Activated B cell treated with CpG ODN at 0.5 μM for 24 hours (primary cell): ENCODE results near the gene PPP1R7. TPM values are rescaled to one million over a fixed set of nuclear protein-coding genes. Genes with fewer than 3 reads are reported as not detected.

Experiments
- ATAC-seq: fragments of 200-7000 bp; cut with Tn5 transposase; one replicate; pipeline ENCODE4 v1.10.0; 2021; ENCODE audit warnings: low read depth, mild to moderate bottlenecking, moderate library complexity
- CTCF ChIA-PET: fragments of 350-600 bp; sonication (Branson Sonifier 250); formaldehyde crosslinking; loops from one replicate; lab custom pipeline; 2021; ENCODE audit warnings: antibody characterized with exemption; lab: Charles Lee
- POLR2A ChIA-PET: fragments of 350-600 bp; sonication (Branson Sonifier 250); formaldehyde crosslinking; loops from one replicate; lab custom pipeline; 2021; ENCODE audit warnings: antibody characterized with exemption; lab: Charles Lee
- DNase-seq: peaks from one replicate; pipeline ENCODE4 v3.0.0; 2022
- H3K27ac Mint-ChIP-seq: one replicate; pipeline ENCODE4 v1.8.0; 2020; ENCODE audit warnings: mixed read lengths
- H3K27me3 Mint-ChIP-seq: one replicate; pipeline ENCODE4 v1.8.0; 2021; ENCODE audit warnings: mixed read lengths
- H3K36me3 Mint-ChIP-seq: one replicate; pipeline ENCODE4 v1.8.0; 2021; ENCODE audit warnings: low read depth, mixed read lengths
- H3K4me1 Mint-ChIP-seq: one replicate; pipeline ENCODE4 v1.8.0; 2021; ENCODE audit warnings: mixed read lengths
- H3K4me3 Mint-ChIP-seq: one replicate; pipeline ENCODE4 v1.8.0; 2020; ENCODE audit warnings: mild to moderate bottlenecking, mixed read lengths
- H3K9me3 Mint-ChIP-seq: one replicate; pipeline ENCODE4 v1.8.0; 2020; ENCODE audit warnings: mixed read lengths
- CTCF ChIP-seq: fragments of 200-600 bp; IDR thresholded peaks from one replicate; pipeline ENCODE4 v1.8.0; 2022; ENCODE audit warnings: antibody characterized with exemption, mild to moderate bottlenecking
- intact Hi-C: fragments of 100-400 bp; cut with micrococcal nuclease; formaldehyde crosslinking; loops from one replicate; pipeline ENCODE4 v1.15.1; 2024
- total RNA-seq: library from RNA; stranded (reverse); gene quantifications from 2 replicates; pipeline ENCODE4 v1.2.3, GENCODE V29; 2022

The PPP1R7 gene
- total RNA-seq, 1 donor from 2014 or later: 72.0 TPM

- intact Hi-C loops: no loop called here
- DNase-seq (no peak), ATAC-seq (no peak)
- H3K36me3 Mint-ChIP-seq: peaks cover 51% of the 10 kb centered on the region
- ChIA-PET POLR2A (no interaction called here), CTCF (no interaction called here)
- no peaks in the 10 kb centered on the region for H3K27me3 Mint-ChIP-seq
- no peak for TF ChIP-seq CTCF
- no peak overlapping the region for H3K27ac Mint-ChIP-seq
- no peaks in the 10 kb centered on the region for H3K9me3 Mint-ChIP-seq
- no peak overlapping the region for H3K4me3 Mint-ChIP-seq
- peaks cover 44% of the 10 kb centered on the region for H3K4me1 Mint-ChIP-seq
Measured at GRCh38 chr2:241131531-241131930, 18.7 kb upstream of the PPP1R7 start.

- CTCF ChIA-PET: no interaction called here
- peaks cover 52% of the 10 kb centered on the region for H3K36me3 Mint-ChIP-seq
- peak overlapping the region; percentile 76 for H3K27ac Mint-ChIP-seq
- H3K4me3 Mint-ChIP-seq: no peak overlapping the region
- H3K4me1 Mint-ChIP-seq: peaks cover 31% of the 10 kb centered on the region
- POLR2A ChIA-PET: interaction anchor here (0.6 to 1.5 kb wide), 5 partner anchors 17 to 219 kb away, joined by 3 to 8 read pairs (median 6); partner anchors contain the start of genes MTERF4 and PASK
- DNase-seq (no peak), ATAC-seq (peak; percentile 13)
- intact Hi-C loops: no loop called here
- no peaks in the 10 kb centered on the region for H3K9me3 Mint-ChIP-seq
- no peaks in the 10 kb centered on the region for H3K27me3 Mint-ChIP-seq
- no peak for TF ChIP-seq CTCF
Measured at GRCh38 chr2:241132538-241133435, 17.5 kb upstream of the PPP1R7 start.

DNA sequence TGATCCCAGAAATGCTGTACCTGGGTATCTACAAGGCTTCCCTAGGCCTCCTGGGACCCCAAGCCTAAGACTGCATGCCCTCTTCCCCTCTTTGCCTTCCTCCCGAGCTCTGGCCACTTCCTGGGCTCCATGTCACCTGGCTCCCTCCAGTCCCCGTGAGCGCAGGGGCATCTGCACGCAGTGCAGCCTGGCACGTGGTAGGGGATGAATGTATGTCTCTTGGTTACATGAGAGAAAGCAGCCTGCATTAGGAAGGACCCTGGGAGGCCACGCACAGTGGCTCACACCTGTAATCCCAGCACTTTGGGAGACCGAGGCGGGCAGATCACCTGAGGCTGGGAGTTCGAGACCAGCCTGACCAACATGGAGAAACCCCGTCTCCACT lies 16.8 kb upstream of the PPP1R7 start:
- ChIA-PET POLR2A (interaction anchor here (0.8 to 1.5 kb wide), 3 partner anchors 16 to 33 kb away, joined by 3 to 8 read pairs (median 6); partner anchors contain the start of gene PASK), CTCF (no interaction called here)
- Mint-ChIP-seq H3K27me3 (no peaks in the 10 kb centered on the region), H3K9me3 (no peaks in the 10 kb centered on the region), H3K4me3 (no peak overlapping the region), H3K27ac (no peak overlapping the region), H3K36me3 (peaks cover 53% of the 10 kb centered on the region), H3K4me1 (peaks cover 25% of the 10 kb centered on the region)
- no peak for TF ChIP-seq CTCF
- intact Hi-C loops: no loop called here
- ATAC-seq: no peak
- DNase-seq: no peak

DNA sequence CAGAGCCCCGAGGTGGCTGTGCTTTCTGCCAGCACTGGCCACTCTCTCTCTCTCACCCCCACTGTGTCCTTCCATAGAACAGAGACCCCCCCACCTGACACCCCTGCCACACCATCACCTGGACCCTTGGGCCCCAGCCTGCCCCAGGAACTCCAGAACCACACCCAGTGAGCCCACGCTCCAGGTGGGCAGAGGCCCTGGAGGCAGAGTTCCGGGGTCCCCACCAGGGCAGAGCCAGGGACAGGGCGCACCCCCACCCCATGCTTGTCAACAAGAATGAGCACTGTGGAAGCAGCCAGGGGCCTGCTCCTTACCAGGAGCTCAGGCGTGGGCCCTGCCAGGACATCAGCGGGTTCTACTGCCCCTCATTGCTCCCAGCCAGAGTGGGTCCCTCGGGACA lies 15.6 kb upstream of the PPP1R7 start:
- ATAC-seq (no peak), DNase-seq (no peak)
- Mint-ChIP-seq H3K27me3 (no peaks in the 10 kb centered on the region), H3K36me3 (peaks cover 63% of the 10 kb centered on the region), H3K27ac (no peak overlapping the region), H3K4me3 (no peak overlapping the region), H3K4me1 (peaks cover 12% of the 10 kb centered on the region), H3K9me3 (no peaks in the 10 kb centered on the region)
- POLR2A ChIA-PET: interaction anchor here (0.7 to 1.1 kb wide), 3 partner anchors 16 to 57 kb away, joined by 3 read pairs; partner anchors contain the start of gene MTERF4
- intact Hi-C loops: no loop called here
- CTCF ChIA-PET: no interaction called here
- TF ChIP-seq CTCF: no peak

GRCh38 chr2:241135737-241136136 lies 14.5 kb upstream of the PPP1R7 start:
- no peak for ATAC-seq
- ChIA-PET CTCF (no interaction called here), POLR2A (interaction anchor here (0.6 to 1.2 kb wide), 4 partner anchors 8 to 36 kb away, joined by 3 to 7 read pairs (median 3); partner anchors contain the start of gene MTERF4)
- Mint-ChIP-seq H3K27me3 (no peaks in the 10 kb centered on the region), H3K27ac (no peak overlapping the region), H3K36me3 (peaks cover 65% of the 10 kb centered on the region), H3K4me3 (no peak overlapping the region), H3K9me3 (no peaks in the 10 kb centered on the region), H3K4me1 (peaks cover 8% of the 10 kb centered on the region)
- no peak for TF ChIP-seq CTCF
- no peak for DNase-seq
- intact Hi-C loops: no loop called here
